DOHH2 (cell line): ENCODE data around the gene CLN6.

ENCODE experiments used
- EZH2phosphoT487 ChIP-seq: fragments of 200-600 bp; sonication (generic); IDR thresholded peaks from 2 replicates; pipeline ENCODE4 v1.6.1; 2017; ENCODE audit warnings: borderline replicate concordance, mild to moderate bottlenecking, antibody characterized with exemption, low read length, moderate library complexity, mixed read lengths
- TF ChIP-seq, protein P1 (sequence below): fragments of 200-600 bp; sonication (generic); IDR thresholded peaks from one replicate; pipeline ENCODE4 v1.5.1; 2014; ENCODE audit warnings: antibody characterized with exemption, mild to moderate bottlenecking, low read depth, low read length; ENCODE audit not compliant: poor library complexity, severe bottlenecking

DNA sequence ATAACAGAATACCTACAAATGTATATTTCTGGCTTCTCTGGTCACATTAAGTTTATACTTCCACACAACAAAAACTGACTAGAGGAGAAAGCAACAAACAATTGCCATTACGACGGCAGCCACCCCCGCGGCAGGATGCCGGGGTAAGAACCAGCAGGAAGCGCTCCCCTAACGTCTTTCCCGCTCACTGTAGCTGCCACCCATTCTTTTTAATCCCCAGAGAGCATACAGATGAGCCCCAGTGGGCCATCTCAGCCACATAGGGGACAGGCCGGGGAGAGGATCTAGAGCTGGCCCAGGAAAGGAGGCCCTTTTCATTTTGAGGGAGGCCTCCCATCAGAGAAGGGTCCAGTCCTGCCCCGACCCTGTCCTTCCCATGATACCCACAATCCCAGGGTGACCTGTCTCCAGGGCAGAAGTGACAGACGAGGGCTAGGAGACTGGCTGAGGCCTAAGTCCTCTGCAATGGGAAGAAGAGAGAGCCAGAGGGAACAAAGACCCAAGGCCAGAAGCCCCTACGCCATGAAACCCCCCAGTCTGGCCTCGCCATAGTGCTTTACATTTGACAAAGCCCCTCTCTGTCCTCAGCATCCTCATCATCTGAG is 20.8 kb downstream of the CLN6 start:
- TF ChIP-seq, protein P1, sequence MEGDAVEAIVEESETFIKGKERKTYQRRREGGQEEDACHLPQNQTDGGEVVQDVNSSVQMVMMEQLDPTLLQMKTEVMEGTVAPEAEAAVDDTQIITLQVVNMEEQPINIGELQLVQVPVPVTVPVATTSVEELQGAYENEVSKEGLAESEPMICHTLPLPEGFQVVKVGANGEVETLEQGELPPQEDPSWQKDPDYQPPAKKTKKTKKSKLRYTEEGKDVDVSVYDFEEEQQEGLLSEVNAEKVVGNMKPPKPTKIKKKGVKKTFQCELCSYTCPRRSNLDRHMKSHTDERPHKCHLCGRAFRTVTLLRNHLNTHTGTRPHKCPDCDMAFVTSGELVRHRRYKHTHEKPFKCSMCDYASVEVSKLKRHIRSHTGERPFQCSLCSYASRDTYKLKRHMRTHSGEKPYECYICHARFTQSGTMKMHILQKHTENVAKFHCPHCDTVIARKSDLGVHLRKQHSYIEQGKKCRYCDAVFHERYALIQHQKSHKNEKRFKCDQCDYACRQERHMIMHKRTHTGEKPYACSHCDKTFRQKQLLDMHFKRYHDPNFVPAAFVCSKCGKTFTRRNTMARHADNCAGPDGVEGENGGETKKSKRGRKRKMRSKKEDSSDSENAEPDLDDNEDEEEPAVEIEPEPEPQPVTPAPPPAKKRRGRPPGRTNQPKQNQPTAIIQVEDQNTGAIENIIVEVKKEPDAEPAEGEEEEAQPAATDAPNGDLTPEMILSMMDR: no peak
- TF ChIP-seq EZH2phosphoT487: no peak
